H9 (cell line): ENCODE measurements around the gene SELPLG. TPM values are rescaled to one million over a fixed set of nuclear protein-coding genes. Genes with fewer than 3 reads are reported as not detected.

Source experiments
- DNase-seq: peaks from one replicate; pipeline ENCODE4 v3.0.0-alpha.2; 2017
- H2AFZ ChIP-seq: one replicate; pipeline ENCODE4 v1.6.1; 2013; ENCODE audit warnings: mild to moderate bottlenecking, low read length, control low read depth, moderate library complexity
- H2AK5ac ChIP-seq: 2 replicates; pipeline ENCODE4 v1.6.1; 2013; ENCODE audit warnings: low read length, control low read depth, mixed read lengths; ENCODE audit not compliant: insufficient read length
- H2BK120ac ChIP-seq: one replicate; pipeline ENCODE4 v1.6.1; 2013; ENCODE audit warnings: low read depth, mild to moderate bottlenecking, low read length, control low read depth, inconsistent platforms; ENCODE audit not compliant: poor library complexity, severe bottlenecking
- H2BK12ac ChIP-seq: 2 replicates; pipeline ENCODE4 v1.6.1; 2013; ENCODE audit warnings: low read length, control low read depth, mixed read lengths, low read depth; ENCODE audit not compliant: insufficient read length
- H2BK15ac ChIP-seq: 2 replicates; pipeline ENCODE4 v1.6.1; 2013; ENCODE audit warnings: low read depth, low read length, control low read depth
- H2BK20ac ChIP-seq: one replicate; pipeline ENCODE4 v1.6.1; 2013; ENCODE audit warnings: low read depth, mild to moderate bottlenecking, low read length, control low read depth, inconsistent platforms; ENCODE audit not compliant: poor library complexity, severe bottlenecking
- H2BK5ac ChIP-seq: 2 replicates; pipeline ENCODE4 v1.6.1; 2013; ENCODE audit warnings: low read length, control low read depth, mixed read lengths; ENCODE audit not compliant: insufficient read length
- H3K14ac ChIP-seq: 2 replicates; pipeline ENCODE4 v1.6.1; 2013; ENCODE audit warnings: low read length, control low read depth; ENCODE audit not compliant: insufficient read depth
- H3K18ac ChIP-seq: 2 replicates; pipeline ENCODE4 v1.6.1; 2013; ENCODE audit warnings: low read depth, mild to moderate bottlenecking, mixed read lengths, low read length, control low read depth; ENCODE audit not compliant: insufficient read length
- H3K23ac ChIP-seq: 2 replicates; pipeline ENCODE4 v1.6.1; 2013; ENCODE audit warnings: low read length, control low read depth, mixed read lengths, low read depth; ENCODE audit not compliant: insufficient read length
- H3K23me2 ChIP-seq: 2 replicates; pipeline ENCODE4 v1.6.1; 2013; ENCODE audit warnings: low read depth, mild to moderate bottlenecking, mixed read lengths, low read length, control low read depth; ENCODE audit not compliant: insufficient read length, poor library complexity, severe bottlenecking
- H3K27ac ChIP-seq: 2 replicates; pipeline ENCODE4 v1.5.1; 2013; ENCODE audit warnings: low read length, control low read depth, mixed read lengths, low read depth; ENCODE audit not compliant: insufficient read length
- H3K27me3 ChIP-seq: 2 replicates; pipeline ENCODE4 v1.6.1; 2013; ENCODE audit warnings: low read length, control low read depth, inconsistent platforms; ENCODE audit not compliant: insufficient read depth
- H3K4ac ChIP-seq: 2 replicates; pipeline ENCODE4 v1.6.1; 2013; ENCODE audit warnings: low read depth, mild to moderate bottlenecking, control low read depth, inconsistent platforms, low read length, moderate library complexity
- H3K4me1 ChIP-seq: 2 replicates; pipeline ENCODE4 v1.6.1; 2013; ENCODE audit warnings: low read length, control low read depth, inconsistent platforms; ENCODE audit not compliant: insufficient read depth
- H3K4me2 ChIP-seq: 2 replicates; pipeline ENCODE4 v1.6.1; 2013; ENCODE audit warnings: low read length, control low read depth, mixed read lengths; ENCODE audit not compliant: insufficient read length, insufficient read depth
- H3K56ac ChIP-seq: 2 replicates; pipeline ENCODE4 v1.6.1; 2013; ENCODE audit warnings: low read depth, mild to moderate bottlenecking, mixed read lengths, low read length, control low read depth; ENCODE audit not compliant: insufficient read length
- H3K79me1 ChIP-seq: 2 replicates; pipeline ENCODE4 v1.6.1; 2013; ENCODE audit warnings: low read depth, mild to moderate bottlenecking, moderate library complexity, low read length, control low read depth, inconsistent platforms; ENCODE audit not compliant: insufficient read depth, poor library complexity, severe bottlenecking
- H3K79me2 ChIP-seq: 2 replicates; pipeline ENCODE4 v1.6.1; 2013; ENCODE audit warnings: low read length, control low read depth, inconsistent platforms; ENCODE audit not compliant: insufficient read depth
- H3K9ac ChIP-seq: 2 replicates; pipeline ENCODE4 v1.6.1; 2013; ENCODE audit warnings: low read length, control low read depth, mixed read lengths; ENCODE audit not compliant: insufficient read length; ENCODE audit errors: extremely low read depth
- H3K9me3 ChIP-seq: one replicate; pipeline ENCODE4 v1.6.1; 2013; ENCODE audit warnings: low read depth, low read length, inconsistent platforms; ENCODE audit not compliant: control insufficient read depth
- H3T11ph ChIP-seq: one replicate; pipeline ENCODE4 v1.6.1; 2013; ENCODE audit warnings: mild to moderate bottlenecking, low read length, control low read depth, inconsistent platforms
- H4K20me1 ChIP-seq: one replicate; pipeline ENCODE4 v1.6.1; 2013; ENCODE audit not compliant: control insufficient read depth, insufficient read length, insufficient read depth
- H4K5ac ChIP-seq: 2 replicates; pipeline ENCODE4 v1.6.1; 2013; ENCODE audit warnings: low read depth, mild to moderate bottlenecking, mixed read lengths, low read length, control low read depth; ENCODE audit not compliant: insufficient read length
- H4K8ac ChIP-seq: replicated peaks from 2 replicates; pipeline ENCODE4 v1.6.1; 2013; ENCODE audit warnings: low read length, control low read depth, mixed read lengths, low read depth; ENCODE audit not compliant: insufficient read length
- H4K91ac ChIP-seq: 2 replicates; pipeline ENCODE4 v1.6.1; 2013; ENCODE audit warnings: low read depth, mild to moderate bottlenecking, moderate library complexity, mixed read lengths, low read length, control low read depth; ENCODE audit not compliant: insufficient read length
- H3K27ac Mint-ChIP-seq, 3 experiments: 2 replicates in 2 of 3; 3 replicates in 1 of 3; pipeline ENCODE4 v1.8.0; 2020 to 2021; ENCODE audit warnings: mixed read lengths in 3 of 3, mild to moderate bottlenecking in 1 of 3, moderate library complexity in 1 of 3
- H3K27me3 Mint-ChIP-seq: 2 replicates; pipeline ENCODE4 v1.8.0; 2021; ENCODE audit warnings: low read depth, mild to moderate bottlenecking, moderate library complexity, mixed read lengths
- H3K36me3 Mint-ChIP-seq, 3 experiments: 2 replicates in 2 of 3; 3 replicates in 1 of 3; pipeline ENCODE4 v1.8.0; 2020 to 2021; ENCODE audit warnings: low read depth in 3 of 3, mixed read lengths in 3 of 3; ENCODE audit not compliant: insufficient read depth in 1 of 3
- H3K4me1 Mint-ChIP-seq, 2 experiments: 2 replicates each; pipeline ENCODE4 v1.8.0; 2020; ENCODE audit warnings: mixed read lengths in 2 of 2
- H3K4me3 Mint-ChIP-seq, 2 experiments: 2 replicates in 1 of 2; 3 replicates in 1 of 2; pipeline ENCODE4 v1.8.0; 2020 to 2021; ENCODE audit warnings: mild to moderate bottlenecking in 2 of 2, mixed read lengths in 2 of 2, moderate library complexity in 1 of 2
- H3K9me3 Mint-ChIP-seq, 2 experiments: 2 replicates in 1 of 2; 3 replicates in 1 of 2; pipeline ENCODE4 v1.8.0; 2020; ENCODE audit warnings: mild to moderate bottlenecking in 2 of 2, mixed read lengths in 2 of 2, moderate library complexity in 1 of 2
- WGBS: extraction: QIAGEN DNeasy Blood & Tissue Kit; methylation state at CpG from one replicate; pipeline ENCODE4 v1.1.7; 2013; ENCODE audit warnings: missing lambda C conversion rate, low lambda C conversion rate, mixed read lengths; ENCODE audit not compliant: insufficient read length; ENCODE audit errors: extremely low coverage; 5-methylcytosine and 5-hydroxymethylcytosine counted together
- total RNA-seq: library from RNA; stranded (reverse); gene quantifications from 2 replicates; pipeline ENCODE4 v1.2.1, GENCODE V29; 2021
- TF ChIP-seq, protein P1 (sequence below): fragments of 200-600 bp; sonication (generic); conservative IDR thresholded peaks from 3 replicates; pipeline ENCODE4 v1.8.0; 2021; ENCODE audit warnings: antibody characterized with exemption, mild to moderate bottlenecking

SELPLG gene
- total RNA-seq, 1 experiment from 2014 or later, result 0.15 TPM

DNA sequence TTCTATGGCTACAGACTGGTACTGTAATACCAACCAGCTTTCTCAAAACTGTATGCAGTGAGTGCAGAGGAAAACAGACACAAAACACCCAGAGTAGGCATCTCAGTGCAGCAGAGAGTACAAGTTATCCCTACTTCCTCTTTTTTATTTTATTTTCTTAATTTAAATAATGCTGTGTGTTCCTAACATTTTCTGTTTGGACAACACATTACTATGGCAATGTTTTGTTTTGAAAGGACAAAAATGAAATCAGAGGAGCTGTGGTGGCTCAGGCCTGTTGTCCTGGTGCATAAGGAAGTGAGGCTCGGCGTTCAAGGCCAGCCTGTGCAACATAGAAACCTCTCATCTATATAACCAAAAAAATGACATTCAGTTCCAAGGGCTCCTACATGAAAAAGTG, 33.7 kb upstream of the SELPLG start:
- Histone ChIP-seq H3K79me1 (no peaks in the 10 kb centered on the region), H4K8ac (no peak overlapping the region), H3K23me2 (no peaks in the 10 kb centered on the region), H3K56ac (no peak overlapping the region), H3K27ac (no peak overlapping the region), H3K79me2 (0 out of 2 replicates have a peak, but pooled peaks cover 3% of the 10 kb centered on the region), H3T11ph (no peak overlapping the region), H3K9me3 (no peaks in the 10 kb centered on the region), H2BK20ac (no peak overlapping the region), H4K20me1 (no peaks in the 10 kb centered on the region), H2BK15ac (no peak overlapping the region), H3K4ac (no peak overlapping the region), H4K5ac (no peak overlapping the region), H2AK5ac (no peak overlapping the region), H3K27me3 (no peaks in the 10 kb centered on the region), H2BK12ac (no peak overlapping the region), H2BK120ac (no peak overlapping the region), H3K14ac (no peak overlapping the region), H2AFZ (no peak overlapping the region), H3K18ac (no peak overlapping the region), H2BK5ac (no peak overlapping the region), H3K23ac (no peak overlapping the region), H4K91ac (no peak overlapping the region), H3K9ac (no peak overlapping the region), H3K4me2 (no peak overlapping the region), H3K4me1 (peaks cover 7% of the 10 kb centered on the region)
- H3K27me3 Mint-ChIP-seq, result no peaks in the 10 kb centered on the region
- no peaks in the 10 kb centered on the region for H3K9me3 Mint-ChIP-seq
- no peak for DNase-seq
- no peaks in the 10 kb centered on the region for H3K36me3 Mint-ChIP-seq
- peak overlapping the region in 2 of 3 experiments; percentile 46 to 54; a peak in 1 of 7 replicates for H3K27ac Mint-ChIP-seq
- no CpG with 5 or more reads among the region's 2 CpGs for WGBS
- peaks cover 34 to 38% of the 10 kb centered on the region in 2 experiments for H3K4me1 Mint-ChIP-seq
- no peak overlapping the region for H3K4me3 Mint-ChIP-seq
- TF ChIP-seq, protein P1, sequence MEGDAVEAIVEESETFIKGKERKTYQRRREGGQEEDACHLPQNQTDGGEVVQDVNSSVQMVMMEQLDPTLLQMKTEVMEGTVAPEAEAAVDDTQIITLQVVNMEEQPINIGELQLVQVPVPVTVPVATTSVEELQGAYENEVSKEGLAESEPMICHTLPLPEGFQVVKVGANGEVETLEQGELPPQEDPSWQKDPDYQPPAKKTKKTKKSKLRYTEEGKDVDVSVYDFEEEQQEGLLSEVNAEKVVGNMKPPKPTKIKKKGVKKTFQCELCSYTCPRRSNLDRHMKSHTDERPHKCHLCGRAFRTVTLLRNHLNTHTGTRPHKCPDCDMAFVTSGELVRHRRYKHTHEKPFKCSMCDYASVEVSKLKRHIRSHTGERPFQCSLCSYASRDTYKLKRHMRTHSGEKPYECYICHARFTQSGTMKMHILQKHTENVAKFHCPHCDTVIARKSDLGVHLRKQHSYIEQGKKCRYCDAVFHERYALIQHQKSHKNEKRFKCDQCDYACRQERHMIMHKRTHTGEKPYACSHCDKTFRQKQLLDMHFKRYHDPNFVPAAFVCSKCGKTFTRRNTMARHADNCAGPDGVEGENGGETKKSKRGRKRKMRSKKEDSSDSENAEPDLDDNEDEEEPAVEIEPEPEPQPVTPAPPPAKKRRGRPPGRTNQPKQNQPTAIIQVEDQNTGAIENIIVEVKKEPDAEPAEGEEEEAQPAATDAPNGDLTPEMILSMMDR, result no peak
